B cell (primary cell): Measurements from ENCODE around the gene FGF3. TPM values are rescaled to one million over a fixed set of nuclear protein-coding genes. Genes with fewer than 3 reads are reported as not detected.
A peak's percentile ranks its signal among the peaks of the same experiment; 100 is the strongest.

Experiments
- ATAC-seq: fragments of 200-7000 bp; cut with Tn5 transposase; one replicate; pipeline ENCODE4 v1.10.0; 2021; ENCODE audit warnings: low read depth, mild to moderate bottlenecking, moderate number of reproducible peaks, moderate library complexity
- CTCF ChIA-PET: fragments of 350-600 bp; sonication (Branson Sonifier 250); formaldehyde crosslinking; loops from one replicate; lab custom pipeline; 2021; ENCODE audit warnings: antibody characterized with exemption, inconsistent platforms; lab: Charles Lee
- POLR2A ChIA-PET: fragments of 350-600 bp; sonication (Branson Sonifier 250); formaldehyde crosslinking; loops from one replicate; lab custom pipeline; 2021; ENCODE audit warnings: antibody characterized with exemption; lab: Charles Lee
- DNase-seq: peaks from one replicate; pipeline ENCODE4 v3.0.0; 2013
- H2AFZ ChIP-seq: 2 replicates; pipeline ENCODE4 v1.6.1; 2012; ENCODE audit warnings: mild to moderate bottlenecking, low read depth, low read length; ENCODE audit not compliant: insufficient read depth, poor library complexity, severe bottlenecking
- H3K27ac ChIP-seq, 2 donors: 1 replicate in 1 of 2; 2 replicates in 1 of 2; pipeline ENCODE4 v1.5.1; 2012 to 2013; ENCODE audit warnings: low read length in 2 of 2, mild to moderate bottlenecking in 2 of 2, moderate library complexity in 1 of 2
- H3K27me3 ChIP-seq, 4 experiments: fragments of 200-600 bp in 1 of 4; sonication (generic) in 1 of 4; replicated peaks in 1 of 4; 1 replicate in 2 of 4; 2 replicates in 2 of 4; pipeline versions ENCODE4 v1.6.1 to v1.7.0; 2013 to 2016; ENCODE audit warnings: low read length in 3 of 4, mild to moderate bottlenecking in 2 of 4, mixed read lengths in 1 of 4, moderate library complexity in 1 of 4; ENCODE audit not compliant: insufficient read depth in 4 of 4, control insufficient read depth in 3 of 4; ENCODE audit errors: control extremely low read depth in 1 of 4
- H3K36me3 ChIP-seq, 2 experiments: replicated peaks in 1 of 2; 1 replicate in 1 of 2; 2 replicates in 1 of 2; pipeline versions ENCODE4 v1.6.1 to v1.7.1; 2013; ENCODE audit warnings: low read length in 1 of 2; ENCODE audit not compliant: insufficient read depth in 2 of 2, control insufficient read depth in 1 of 2; ENCODE audit errors: control extremely low read depth in 1 of 2, extremely low read depth in 1 of 2
- H3K4me1 ChIP-seq, 2 donors: fragments of 200-600 bp in 1 of 2; sonication (generic) in 1 of 2; 1 replicate in 1 of 2; 2 replicates in 1 of 2; pipeline versions ENCODE4 v1.5.1 to v1.6.1; 2013 to 2017; ENCODE audit warnings: low read length in 2 of 2; ENCODE audit not compliant: control insufficient read depth in 2 of 2, insufficient read depth in 2 of 2
- H3K4me2 ChIP-seq: replicated peaks from 2 replicates; pipeline ENCODE3; 2012; ENCODE audit warnings: mild to moderate bottlenecking, low read depth, low read length; ENCODE audit not compliant: poor library complexity, severe bottlenecking
- H3K4me3 ChIP-seq, 5 experiments: fragments of 200-600 bp in 1 of 5; sonication (generic) in 1 of 5; 1 replicate in 3 of 5; 2 replicates in 2 of 5; pipeline versions ENCODE4 v1.5.1 to v1.7.0; 2011 to 2016; ENCODE audit warnings: low read length in 4 of 5, mild to moderate bottlenecking in 4 of 5, low read depth in 2 of 5, control low read depth in 1 of 5, moderate library complexity in 1 of 5; ENCODE audit not compliant: insufficient read depth in 1 of 5; ENCODE audit errors: control extremely low read depth in 1 of 5, extremely low read depth in 1 of 5
- H3K79me2 ChIP-seq: fragments of 200-600 bp; sonication (generic); one replicate; pipeline ENCODE4 v1.6.0; 2016; ENCODE audit warnings: low read length; ENCODE audit not compliant: control insufficient read depth, insufficient read depth
- H3K9ac ChIP-seq: fragments of 200-600 bp; sonication (generic); 2 replicates; pipeline ENCODE4 v1.6.1; 2017; ENCODE audit warnings: mild to moderate bottlenecking, low read length, moderate library complexity
- H3K9me3 ChIP-seq, 3 donors: one replicate each; pipeline versions ENCODE4 v1.6.1 to v1.7.1; 2013; ENCODE audit warnings: low read length in 2 of 3; ENCODE audit not compliant: control insufficient read depth in 2 of 3, insufficient read depth in 1 of 3; ENCODE audit errors: control extremely low read depth in 1 of 3
- H4K20me1 ChIP-seq: 2 replicates; pipeline ENCODE4 v1.6.0; 2012; ENCODE audit warnings: mild to moderate bottlenecking, low read length; ENCODE audit not compliant: insufficient read depth, control insufficient read depth, poor library complexity, severe bottlenecking
- H3K27ac Mint-ChIP-seq: one replicate; pipeline ENCODE4 v1.8.0; 2021; ENCODE audit warnings: mixed read lengths
- H3K27me3 Mint-ChIP-seq: one replicate; pipeline ENCODE4 v1.8.0; 2021; ENCODE audit warnings: mixed read lengths
- H3K4me1 Mint-ChIP-seq: one replicate; pipeline ENCODE4 v1.8.0; 2021; ENCODE audit warnings: mixed read lengths
- H3K4me3 Mint-ChIP-seq: one replicate; pipeline ENCODE4 v1.8.0; 2021; ENCODE audit warnings: mixed read lengths
- H3K9me3 Mint-ChIP-seq: one replicate; pipeline ENCODE4 v1.8.0; 2022; ENCODE audit warnings: mixed read lengths; ENCODE audit not compliant: insufficient read depth
- EZH2 ChIP-seq: IDR thresholded peaks from 2 replicates; pipeline ENCODE4 v1.6.1; 2012; ENCODE audit warnings: borderline replicate concordance, low read depth, mild to moderate bottlenecking, moderate library complexity, low read length; ENCODE audit not compliant: insufficient read depth, poor library complexity, severe bottlenecking
- WGBS: methylation state at CpG from one replicate; pipeline ENCODE4 v1.1.5; 2013; ENCODE audit warnings: missing lambda C conversion rate; ENCODE audit not compliant: insufficient coverage; 5-methylcytosine and 5-hydroxymethylcytosine counted together
- intact Hi-C: fragments of 100-400 bp; cut with micrococcal nuclease; formaldehyde crosslinking; loops from one replicate; pipeline ENCODE4 v1.10.0; 2022
- polyA plus RNA-seq: library from polyadenylated mRNA; depleted of rRNA; stranded (reverse); fragments of >200 nt; gene quantifications from 2 replicates; pipeline ENCODE4 v1.2.3, GENCODE V29; 2012
- total RNA-seq, 2 donors: library from RNA; stranded (reverse); fragments of 120-200 nt in 1 of 2; gene quantifications; 1 replicate in 1 of 2; 2 replicates in 1 of 2; pipeline versions ENCODE4 v1.2.3 to v1.2.4, GENCODE V29; 2013 to 2022
- TF ChIP-seq, protein P1 (sequence below): fragments of 200-600 bp; IDR thresholded peaks from one replicate; pipeline ENCODE4 v1.8.0; 2022; ENCODE audit warnings: antibody characterized with exemption, mild to moderate bottlenecking

FGF3 gene
- total and polyA plus RNA-seq, 2 donors (not counting 1 experiment from before 2014, with no cell fraction given) = not detected

DNA sequence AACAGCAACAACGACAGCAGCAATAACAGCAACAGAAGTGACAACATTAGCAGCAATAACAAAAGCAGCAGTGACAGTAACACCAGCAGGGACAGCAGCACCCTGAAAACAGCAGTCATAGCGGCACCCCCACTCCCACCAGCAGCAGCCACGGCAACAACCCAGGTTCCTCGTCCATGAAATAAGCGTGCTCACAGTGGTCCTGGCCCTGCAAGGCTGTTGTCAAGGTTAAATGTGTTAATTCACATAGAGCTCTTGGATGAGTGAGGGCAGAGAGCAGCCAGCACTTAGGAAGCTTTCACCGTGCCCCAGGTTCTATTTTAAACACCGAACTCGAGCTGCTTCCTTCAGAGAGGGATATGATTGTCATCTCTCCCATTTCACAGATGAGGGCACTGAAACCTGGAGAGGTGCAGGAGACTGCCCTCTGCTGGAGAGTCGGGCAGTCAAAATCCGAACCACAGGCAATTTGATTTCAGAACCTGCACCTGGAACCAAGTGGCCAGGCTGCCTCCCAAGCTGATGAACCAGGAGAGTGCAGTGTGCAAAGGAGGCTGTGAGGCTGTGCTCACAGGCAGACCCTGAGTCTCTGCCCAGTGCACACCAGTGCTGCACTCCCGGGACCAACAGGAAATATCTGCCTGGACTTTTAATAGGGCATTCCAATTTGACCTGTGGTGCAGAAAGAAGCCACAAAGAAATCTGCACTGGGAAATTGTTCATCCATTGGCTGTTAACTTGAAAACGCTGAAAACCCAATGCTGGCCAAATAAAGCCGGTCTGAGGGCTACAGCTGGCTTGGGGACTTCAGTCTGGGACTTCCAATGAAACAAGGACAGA is 22.9 kb upstream of the FGF3 start:
- H3K4me3 Mint-ChIP-seq = no peak overlapping the region
- no peaks in the 10 kb centered on the region for H4K20me1 ChIP-seq
- H2AFZ ChIP-seq = no peak overlapping the region
- H3K27me3 ChIP-seq = peaks cover 0 to 7% (median 0%) of the 10 kb centered on the region in 4 experiments
- no peaks in the 10 kb centered on the region for H3K4me1 ChIP-seq
- no peaks in the 10 kb centered on the region for H3K4me1 Mint-ChIP-seq
- H3K9ac ChIP-seq = no peak overlapping the region
- ATAC-seq = no peak
- H3K27ac ChIP-seq = no peak overlapping the region
- peaks cover 0 to 2% (median 0%) of the 10 kb centered on the region in 3 donors for H3K9me3 ChIP-seq
- H3K36me3 ChIP-seq = no peaks in the 10 kb centered on the region
- peaks cover 14% of the 10 kb centered on the region for H3K27me3 Mint-ChIP-seq
- POLR2A ChIA-PET = no interaction called here
- DNase-seq = no peak
- CTCF ChIA-PET = interaction anchor here (1.6 kb wide), 1 partner anchor 157 kb away, joined by 5 read pairs; no protein-coding TSS in a partner anchor
- no peaks in the 10 kb centered on the region for H3K9me3 Mint-ChIP-seq
- intact Hi-C loops = no loop called here
- TF ChIP-seq, protein P1, sequence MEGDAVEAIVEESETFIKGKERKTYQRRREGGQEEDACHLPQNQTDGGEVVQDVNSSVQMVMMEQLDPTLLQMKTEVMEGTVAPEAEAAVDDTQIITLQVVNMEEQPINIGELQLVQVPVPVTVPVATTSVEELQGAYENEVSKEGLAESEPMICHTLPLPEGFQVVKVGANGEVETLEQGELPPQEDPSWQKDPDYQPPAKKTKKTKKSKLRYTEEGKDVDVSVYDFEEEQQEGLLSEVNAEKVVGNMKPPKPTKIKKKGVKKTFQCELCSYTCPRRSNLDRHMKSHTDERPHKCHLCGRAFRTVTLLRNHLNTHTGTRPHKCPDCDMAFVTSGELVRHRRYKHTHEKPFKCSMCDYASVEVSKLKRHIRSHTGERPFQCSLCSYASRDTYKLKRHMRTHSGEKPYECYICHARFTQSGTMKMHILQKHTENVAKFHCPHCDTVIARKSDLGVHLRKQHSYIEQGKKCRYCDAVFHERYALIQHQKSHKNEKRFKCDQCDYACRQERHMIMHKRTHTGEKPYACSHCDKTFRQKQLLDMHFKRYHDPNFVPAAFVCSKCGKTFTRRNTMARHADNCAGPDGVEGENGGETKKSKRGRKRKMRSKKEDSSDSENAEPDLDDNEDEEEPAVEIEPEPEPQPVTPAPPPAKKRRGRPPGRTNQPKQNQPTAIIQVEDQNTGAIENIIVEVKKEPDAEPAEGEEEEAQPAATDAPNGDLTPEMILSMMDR = peak; percentile 27
- no peak for TF ChIP-seq EZH2
- no peak overlapping the region for H3K27ac Mint-ChIP-seq
- no peak overlapping the region for H3K4me2 ChIP-seq
- H3K79me2 ChIP-seq = no peaks in the 10 kb centered on the region
- WGBS = 65% methylated on average over 12 of the region's 13 CpGs
- H3K4me3 ChIP-seq = no peak overlapping the region
